GM19099 (cell line): ENCODE measurements around the gene WDR7.

ENCODE experiments used
- POLR2A ChIP-seq: IDR thresholded peaks from 3 replicates; pipeline ENCODE4 v1.6.1; 2011; ENCODE audit warnings: low read depth; ENCODE audit not compliant: insufficient read length; ENCODE audit errors: extremely low read depth

WDR7 gene

GRCh38 chr18:56807901-56808300 is 156.7 kb downstream of the WDR7 start:
- no peak for TF ChIP-seq POLR2A

GRCh38 chr18:56812674-56813073 is 161.5 kb downstream of the WDR7 start:
- no peak for TF ChIP-seq POLR2A

GRCh38 chr18:56815926-56816325 is 164.8 kb downstream of the WDR7 start:
- TF ChIP-seq POLR2A = no peak

GRCh38 chr18:56823986-56824565 is 172.9 kb downstream of the WDR7 start:
- TF ChIP-seq POLR2A = no peak

- TF ChIP-seq POLR2A = no peak
Measured at GRCh38 chr18:56825321-56825720, 174.2 kb downstream of the WDR7 start.

GRCh38 chr18:56825878-56826277 is 174.7 kb downstream of the WDR7 start:
- TF ChIP-seq POLR2A = no peak

- no peak for TF ChIP-seq POLR2A
Measured at GRCh38 chr18:56831988-56832387, 180.8 kb downstream of the WDR7 start.

- no peak for TF ChIP-seq POLR2A
Measured at GRCh38 chr18:56835331-56835730, 184.2 kb downstream of the WDR7 start.

GRCh38 chr18:56836173-56836572 is 185.0 kb downstream of the WDR7 start:
- no peak for TF ChIP-seq POLR2A

GRCh38 chr18:56841836-56842235 is 190.7 kb downstream of the WDR7 start:
- TF ChIP-seq POLR2A = no peak

- no peak for TF ChIP-seq POLR2A
Measured at GRCh38 chr18:56843241-56843640, 192.1 kb downstream of the WDR7 start.

GRCh38 chr18:56844556-56844955 is 193.4 kb downstream of the WDR7 start:
- TF ChIP-seq POLR2A = no peak

- TF ChIP-seq POLR2A = no peak
Measured at GRCh38 chr18:56851774-56852173, 200.6 kb downstream of the WDR7 start.

- no peak for TF ChIP-seq POLR2A
Measured at GRCh38 chr18:56853961-56854360, 202.8 kb downstream of the WDR7 start.

- TF ChIP-seq POLR2A = no peak
Measured at GRCh38 chr18:56861244-56861643, 210.1 kb downstream of the WDR7 start.

- TF ChIP-seq POLR2A = no peak
Measured at GRCh38 chr18:56869189-56869777, 218.1 kb downstream of the WDR7 start.

GRCh38 chr18:56870982-56871381 is 219.8 kb downstream of the WDR7 start:
- TF ChIP-seq POLR2A = no peak
